Anterior cingulate cortex (tissue), 58 donors: ENCODE data around the gene GBX1.

Experiments used
- DNase-seq, 58 donors: peaks; one replicate each; lab custom pipeline; 2025; lab: John Stamatoyannopoulos, UW

The GBX1 gene

GRCh38 chr7:151101621-151102396, 65.7 kb downstream of the GBX1 start:
- DNase-seq = no peak

GRCh38 chr7:151100921-151101320, 66.6 kb downstream of the GBX1 start:
- no peak for DNase-seq

- DNase-seq = no peak
These were observed 67.8 kb downstream of the GBX1 start for GRCh38 chr7:151099486-151100211.
